ENCODE measurements around the gene KAZN.

The KAZN gene

GRCh38 chr1:15062479-15063099, 464.1 kb downstream of the KAZN start:
- Histone ChIP-seq H3K9me3 (ENCODE audit: control insufficient read depth, insufficient read depth, low read length) (no peaks in the 10 kb centered on the region), H3K27me3 (ENCODE audit: control insufficient read depth, insufficient read depth, low read length) (no peaks in the 10 kb centered on the region), H3K4me1 (ENCODE audit: control insufficient read depth, insufficient read depth, low read length) (no peaks in the 10 kb centered on the region), H3K9ac (ENCODE audit: low read depth, low read length) (no peak overlapping the region), H3K4me3 (ENCODE audit: low read depth, low read length) (no peak overlapping the region), H3K36me3 (ENCODE audit: control insufficient read depth, insufficient read depth, low read length) (no peaks in the 10 kb centered on the region)

GRCh38 chr1:15063346-15063745, 464.9 kb downstream of the KAZN start:
- Histone ChIP-seq H3K4me3 (ENCODE audit: low read depth, low read length) (no peak overlapping the region), H3K36me3 (ENCODE audit: control insufficient read depth, insufficient read depth, low read length) (no peaks in the 10 kb centered on the region), H3K9me3 (ENCODE audit: control insufficient read depth, insufficient read depth, low read length) (no peaks in the 10 kb centered on the region), H3K9ac (ENCODE audit: low read depth, low read length) (no peak overlapping the region), H3K27me3 (ENCODE audit: control insufficient read depth, insufficient read depth, low read length) (no peaks in the 10 kb centered on the region), H3K4me1 (ENCODE audit: control insufficient read depth, insufficient read depth, low read length) (no peaks in the 10 kb centered on the region)

- H3K9ac ChIP-seq (ENCODE audit: low read depth, low read length): no peak overlapping the region
- H3K4me1 ChIP-seq (ENCODE audit: control insufficient read depth, insufficient read depth, low read length): no peaks in the 10 kb centered on the region
- no peaks in the 10 kb centered on the region for H3K27me3 ChIP-seq (ENCODE audit: control insufficient read depth, insufficient read depth, low read length)
- no peaks in the 10 kb centered on the region for H3K36me3 ChIP-seq (ENCODE audit: control insufficient read depth, insufficient read depth, low read length)
- no peak overlapping the region for H3K4me3 ChIP-seq (ENCODE audit: low read depth, low read length)
- no peaks in the 10 kb centered on the region for H3K9me3 ChIP-seq (ENCODE audit: control insufficient read depth, insufficient read depth, low read length)
These were observed 465.3 kb downstream of the KAZN start for GRCh38 chr1:15063783-15064182.

- Histone ChIP-seq H3K27me3 (ENCODE audit: control insufficient read depth, insufficient read depth, low read length) (no peaks in the 10 kb centered on the region), H3K4me3 (ENCODE audit: low read depth, low read length) (no peak overlapping the region), H3K9ac (ENCODE audit: low read depth, low read length) (no peak overlapping the region), H3K4me1 (ENCODE audit: control insufficient read depth, insufficient read depth, low read length) (no peaks in the 10 kb centered on the region), H3K36me3 (ENCODE audit: control insufficient read depth, insufficient read depth, low read length) (no peaks in the 10 kb centered on the region), H3K9me3 (ENCODE audit: control insufficient read depth, insufficient read depth, low read length) (no peaks in the 10 kb centered on the region)
These were observed 465.9 kb downstream of the KAZN start for GRCh38 chr1:15064217-15064929.

- no peaks in the 10 kb centered on the region for H3K36me3 ChIP-seq (ENCODE audit: control insufficient read depth, insufficient read depth, low read length)
- no peaks in the 10 kb centered on the region for H3K4me1 ChIP-seq (ENCODE audit: control insufficient read depth, insufficient read depth, low read length)
- no peaks in the 10 kb centered on the region for H3K27me3 ChIP-seq (ENCODE audit: control insufficient read depth, insufficient read depth, low read length)
- H3K4me3 ChIP-seq (ENCODE audit: low read depth, low read length): no peak overlapping the region
- no peak overlapping the region for H3K9ac ChIP-seq (ENCODE audit: low read depth, low read length)
- no peaks in the 10 kb centered on the region for H3K9me3 ChIP-seq (ENCODE audit: control insufficient read depth, insufficient read depth, low read length)
These were observed 466.8 kb downstream of the KAZN start for GRCh38 chr1:15065291-15065690.

GRCh38 chr1:15065736-15066135, 467.3 kb downstream of the KAZN start:
- Histone ChIP-seq H3K9me3 (ENCODE audit: control insufficient read depth, insufficient read depth, low read length) (no peaks in the 10 kb centered on the region), H3K4me3 (ENCODE audit: low read depth, low read length) (no peak overlapping the region), H3K4me1 (ENCODE audit: control insufficient read depth, insufficient read depth, low read length) (no peaks in the 10 kb centered on the region), H3K9ac (ENCODE audit: low read depth, low read length) (no peak overlapping the region), H3K36me3 (ENCODE audit: control insufficient read depth, insufficient read depth, low read length) (no peaks in the 10 kb centered on the region), H3K27me3 (ENCODE audit: control insufficient read depth, insufficient read depth, low read length) (no peaks in the 10 kb centered on the region)

- Histone ChIP-seq H3K9me3 (ENCODE audit: control insufficient read depth, insufficient read depth, low read length) (no peaks in the 10 kb centered on the region), H3K4me3 (ENCODE audit: low read depth, low read length) (no peak overlapping the region), H3K27me3 (ENCODE audit: control insufficient read depth, insufficient read depth, low read length) (no peaks in the 10 kb centered on the region), H3K36me3 (ENCODE audit: control insufficient read depth, insufficient read depth, low read length) (no peaks in the 10 kb centered on the region), H3K4me1 (ENCODE audit: control insufficient read depth, insufficient read depth, low read length) (no peaks in the 10 kb centered on the region), H3K9ac (ENCODE audit: low read depth, low read length) (no peak overlapping the region)
These were observed 467.7 kb downstream of the KAZN start for GRCh38 chr1:15066191-15066590.

- Histone ChIP-seq H3K4me1 (ENCODE audit: control insufficient read depth, insufficient read depth, low read length) (no peaks in the 10 kb centered on the region), H3K4me3 (ENCODE audit: low read depth, low read length) (no peak overlapping the region), H3K9me3 (ENCODE audit: control insufficient read depth, insufficient read depth, low read length) (no peaks in the 10 kb centered on the region), H3K27me3 (ENCODE audit: control insufficient read depth, insufficient read depth, low read length) (no peaks in the 10 kb centered on the region), H3K9ac (ENCODE audit: low read depth, low read length) (no peak overlapping the region), H3K36me3 (ENCODE audit: control insufficient read depth, insufficient read depth, low read length) (no peaks in the 10 kb centered on the region)
These were observed 468.7 kb downstream of the KAZN start for GRCh38 chr1:15067148-15067547.

- no peaks in the 10 kb centered on the region for H3K4me1 ChIP-seq (ENCODE audit: control insufficient read depth, insufficient read depth, low read length)
- no peaks in the 10 kb centered on the region for H3K9me3 ChIP-seq (ENCODE audit: control insufficient read depth, insufficient read depth, low read length)
- no peaks in the 10 kb centered on the region for H3K36me3 ChIP-seq (ENCODE audit: control insufficient read depth, insufficient read depth, low read length)
- H3K27me3 ChIP-seq (ENCODE audit: control insufficient read depth, insufficient read depth, low read length): no peaks in the 10 kb centered on the region
- no peak overlapping the region for H3K4me3 ChIP-seq (ENCODE audit: low read depth, low read length)
- no peak overlapping the region for H3K9ac ChIP-seq (ENCODE audit: low read depth, low read length)
These were observed 469.7 kb downstream of the KAZN start for GRCh38 chr1:15068152-15068551.

- no peaks in the 10 kb centered on the region for H3K4me1 ChIP-seq (ENCODE audit: control insufficient read depth, insufficient read depth, low read length)
- H3K36me3 ChIP-seq (ENCODE audit: control insufficient read depth, insufficient read depth, low read length): no peaks in the 10 kb centered on the region
- H3K9ac ChIP-seq (ENCODE audit: low read depth, low read length): no peak overlapping the region
- H3K4me3 ChIP-seq (ENCODE audit: low read depth, low read length): no peak overlapping the region
- no peaks in the 10 kb centered on the region for H3K9me3 ChIP-seq (ENCODE audit: control insufficient read depth, insufficient read depth, low read length)
- H3K27me3 ChIP-seq (ENCODE audit: control insufficient read depth, insufficient read depth, low read length): no peaks in the 10 kb centered on the region
These were observed 470.5 kb downstream of the KAZN start for GRCh38 chr1:15068997-15069396.

GRCh38 chr1:15070145-15070748, 471.8 kb downstream of the KAZN start:
- H3K36me3 ChIP-seq (ENCODE audit: control insufficient read depth, insufficient read depth, low read length): no peaks in the 10 kb centered on the region
- H3K9me3 ChIP-seq (ENCODE audit: control insufficient read depth, insufficient read depth, low read length): no peaks in the 10 kb centered on the region
- H3K4me1 ChIP-seq (ENCODE audit: control insufficient read depth, insufficient read depth, low read length): no peaks in the 10 kb centered on the region
- H3K4me3 ChIP-seq (ENCODE audit: low read depth, low read length): no peak overlapping the region
- H3K9ac ChIP-seq (ENCODE audit: low read depth, low read length): no peak overlapping the region
- no peaks in the 10 kb centered on the region for H3K27me3 ChIP-seq (ENCODE audit: control insufficient read depth, insufficient read depth, low read length)

- no peaks in the 10 kb centered on the region for H3K9me3 ChIP-seq (ENCODE audit: control insufficient read depth, insufficient read depth, low read length)
- H3K4me1 ChIP-seq (ENCODE audit: control insufficient read depth, insufficient read depth, low read length): no peaks in the 10 kb centered on the region
- H3K9ac ChIP-seq (ENCODE audit: low read depth, low read length): no peak overlapping the region
- H3K27me3 ChIP-seq (ENCODE audit: control insufficient read depth, insufficient read depth, low read length): no peaks in the 10 kb centered on the region
- H3K4me3 ChIP-seq (ENCODE audit: low read depth, low read length): no peak overlapping the region
- no peaks in the 10 kb centered on the region for H3K36me3 ChIP-seq (ENCODE audit: control insufficient read depth, insufficient read depth, low read length)
These were observed 473.5 kb downstream of the KAZN start for GRCh38 chr1:15071936-15072335.
